Measurements from ENCODE around the gene ADAMTS2. TPM values are rescaled to one million over a fixed set of nuclear protein-coding genes. Genes with fewer than 3 reads are reported as not detected.

The ADAMTS2 gene
- total and polyA plus RNA-seq, 12 donors = 4.3 to 70.3 (median 22.4) TPM

DNA sequence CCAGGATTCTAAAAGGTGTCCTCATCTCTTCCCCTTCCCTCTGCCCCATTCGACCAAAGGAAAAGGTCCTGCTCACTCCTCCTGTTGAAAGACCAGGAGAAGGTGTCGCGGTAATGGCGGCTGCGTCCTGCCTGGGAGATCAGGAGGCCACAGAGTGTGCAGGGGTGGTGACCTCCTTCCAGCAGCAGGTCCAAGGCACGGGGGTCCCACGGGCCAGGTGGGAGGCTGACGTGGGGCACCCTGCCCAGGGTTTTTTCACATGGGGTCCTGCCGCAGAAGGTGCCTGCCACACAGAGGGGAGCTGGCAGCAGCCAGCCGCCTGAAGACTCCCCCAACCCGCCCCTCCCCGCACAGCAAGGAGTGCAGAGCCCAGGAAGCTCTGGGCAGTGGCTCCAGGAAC is 22.2 kb upstream of the ADAMTS2 start:
- no peaks in the 10 kb centered on the region for H3K27me3 ChIP-seq
- no peaks in the 10 kb centered on the region for H3K9me3 ChIP-seq (replicated peaks in 1 of 3)
- TF ChIP-seq POLR2A (IDR thresholded peaks at IDR 0.05) = no peak
- TF ChIP-seq, protein P1, sequence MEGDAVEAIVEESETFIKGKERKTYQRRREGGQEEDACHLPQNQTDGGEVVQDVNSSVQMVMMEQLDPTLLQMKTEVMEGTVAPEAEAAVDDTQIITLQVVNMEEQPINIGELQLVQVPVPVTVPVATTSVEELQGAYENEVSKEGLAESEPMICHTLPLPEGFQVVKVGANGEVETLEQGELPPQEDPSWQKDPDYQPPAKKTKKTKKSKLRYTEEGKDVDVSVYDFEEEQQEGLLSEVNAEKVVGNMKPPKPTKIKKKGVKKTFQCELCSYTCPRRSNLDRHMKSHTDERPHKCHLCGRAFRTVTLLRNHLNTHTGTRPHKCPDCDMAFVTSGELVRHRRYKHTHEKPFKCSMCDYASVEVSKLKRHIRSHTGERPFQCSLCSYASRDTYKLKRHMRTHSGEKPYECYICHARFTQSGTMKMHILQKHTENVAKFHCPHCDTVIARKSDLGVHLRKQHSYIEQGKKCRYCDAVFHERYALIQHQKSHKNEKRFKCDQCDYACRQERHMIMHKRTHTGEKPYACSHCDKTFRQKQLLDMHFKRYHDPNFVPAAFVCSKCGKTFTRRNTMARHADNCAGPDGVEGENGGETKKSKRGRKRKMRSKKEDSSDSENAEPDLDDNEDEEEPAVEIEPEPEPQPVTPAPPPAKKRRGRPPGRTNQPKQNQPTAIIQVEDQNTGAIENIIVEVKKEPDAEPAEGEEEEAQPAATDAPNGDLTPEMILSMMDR (IDR thresholded peaks at IDR 0.05) = no peak
- no peak overlapping the region for H3K27ac ChIP-seq
- no peaks in the 10 kb centered on the region for H3K36me3 ChIP-seq (replicated peaks in 1 of 2)
- DNase-seq = no peak
- H3K4me3 ChIP-seq = no peak overlapping the region
- intact Hi-C loops (cut with DNase I) = no loop called here
- no peaks in the 10 kb centered on the region for H3K4me1 ChIP-seq (replicated peaks in 1 of 2)
- 83 to 91% (median 87%) methylated on average over 4 to 12 of the region's 12 CpGs for WGBS, 4 donors

DNA sequence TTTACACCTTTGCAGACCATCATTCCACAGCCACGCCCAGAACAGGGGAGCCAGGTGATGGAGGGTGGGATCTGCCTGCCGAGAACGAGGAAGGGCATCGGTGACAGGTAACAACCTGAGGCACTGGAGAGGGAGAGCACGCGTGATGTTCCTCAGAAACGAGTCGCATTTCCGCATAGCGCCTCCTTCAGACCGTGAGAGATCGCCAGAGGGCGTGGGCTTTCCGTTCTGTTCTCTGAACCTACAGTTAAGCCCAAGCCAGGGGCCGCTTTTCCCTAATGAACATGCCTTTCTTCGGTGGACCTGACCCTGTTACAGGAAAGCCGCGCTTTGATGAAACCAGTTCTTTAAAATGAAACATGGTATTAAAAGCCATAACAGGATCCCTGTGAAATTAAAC is 17.1 kb upstream of the ADAMTS2 start:
- DNase-seq = no peak
- no peak for TF ChIP-seq POLR2A (IDR thresholded peaks at IDR 0.05)
- TF ChIP-seq, protein P1 (IDR thresholded peaks at IDR 0.05) = no peak
- WGBS, 4 donors = 78 to 84% (median 82%) methylated on average over 18 of the region's 18 CpGs
- Histone ChIP-seq H3K36me3 (replicated peaks in 1 of 2) (no peaks in the 10 kb centered on the region), H3K27me3 (no peaks in the 10 kb centered on the region), H3K4me1 (replicated peaks in 1 of 2) (peaks cover 0 to 3% of the 10 kb centered on the region in 2 donors), H3K27ac (no peak overlapping the region), H3K4me3 (no peak overlapping the region), H3K9me3 (replicated peaks in 1 of 3) (no peaks in the 10 kb centered on the region)
- intact Hi-C loops (cut with DNase I) = no loop called here

DNA sequence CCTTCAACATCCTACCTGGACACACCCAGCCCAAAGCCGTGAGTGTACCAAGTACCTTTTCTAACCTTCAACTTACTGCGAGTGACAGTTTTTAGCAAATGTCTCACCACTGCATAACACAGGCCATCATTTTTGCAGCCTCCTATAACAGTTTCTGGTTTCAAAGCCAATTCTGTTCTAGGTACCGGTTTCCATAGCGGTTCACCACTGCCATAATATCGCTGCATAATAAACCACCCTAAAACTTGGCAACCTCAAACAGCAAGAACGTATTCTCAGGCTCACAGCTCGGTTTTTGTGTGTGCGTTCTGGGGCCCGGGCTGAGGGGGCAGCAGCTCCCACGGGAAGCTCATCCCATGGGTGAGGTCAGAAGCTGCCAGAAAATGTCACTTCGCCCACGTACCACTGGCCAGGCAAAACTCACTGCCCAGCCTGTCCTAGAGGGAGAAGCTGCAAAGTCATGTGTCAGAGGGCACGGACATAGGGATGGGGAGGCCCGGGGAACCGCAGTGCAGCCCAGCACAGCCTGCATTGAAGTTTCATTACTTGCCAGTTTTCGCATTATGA is 15.9 kb upstream of the ADAMTS2 start:
- H3K4me1 ChIP-seq (replicated peaks in 1 of 2) = peaks cover 0 to 10% of the 10 kb centered on the region in 2 donors
- no peaks in the 10 kb centered on the region for H3K9me3 ChIP-seq (replicated peaks in 1 of 3)
- no peak overlapping the region for H3K4me3 ChIP-seq
- no peak for DNase-seq
- WGBS, 4 donors = 65 to 81% (median 79%) methylated on average over 13 to 16 of the region's 16 CpGs
- no peaks in the 10 kb centered on the region for H3K36me3 ChIP-seq (replicated peaks in 1 of 2)
- intact Hi-C loops (cut with DNase I) = no loop called here
- no peak overlapping the region for H3K27ac ChIP-seq
- TF ChIP-seq, protein P1 (IDR thresholded peaks at IDR 0.05) = no peak
- no peak for TF ChIP-seq POLR2A (IDR thresholded peaks at IDR 0.05)
- no peaks in the 10 kb centered on the region for H3K27me3 ChIP-seq

DNA sequence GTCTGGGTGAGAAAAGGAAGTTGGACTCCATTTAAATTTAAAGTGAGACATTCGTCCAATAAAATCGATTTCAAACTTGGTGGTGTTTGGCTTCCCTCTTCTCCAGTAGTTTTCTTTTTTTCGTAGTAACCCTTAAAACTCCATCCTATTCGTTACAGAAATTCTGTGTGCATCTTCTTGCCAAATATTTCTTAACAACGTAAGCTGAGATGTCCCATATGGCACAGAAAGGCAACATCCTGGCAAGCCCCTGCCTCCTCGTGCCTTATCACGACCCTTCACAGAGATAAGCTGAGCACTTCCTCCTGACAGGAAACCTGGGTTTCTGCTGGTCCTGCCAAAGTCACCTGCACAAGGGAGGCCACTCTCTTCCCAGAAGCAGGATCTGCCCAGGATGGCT is 11.8 kb upstream of the ADAMTS2 start:
- 38 to 53% (median 44%) methylated on average over 7 of the region's 7 CpGs for WGBS, 4 donors
- H3K4me1 ChIP-seq (replicated peaks in 1 of 2) = peaks cover 0 to 10% of the 10 kb centered on the region in 2 donors
- H3K36me3 ChIP-seq (replicated peaks in 1 of 2) = no peaks in the 10 kb centered on the region
- no peak for DNase-seq
- TF ChIP-seq POLR2A (IDR thresholded peaks at IDR 0.05) = no peak
- TF ChIP-seq, protein P1 (IDR thresholded peaks at IDR 0.05) = no peak
- H3K27ac ChIP-seq = peak overlapping the region in 2 of 5 donors; percentile 23 to 61
- no peaks in the 10 kb centered on the region for H3K27me3 ChIP-seq
- no peaks in the 10 kb centered on the region for H3K9me3 ChIP-seq (replicated peaks in 1 of 3)
- H3K4me3 ChIP-seq = no peak overlapping the region
- intact Hi-C loops (cut with DNase I) = no loop called here
